Activated T-helper 17 cell treated with anti-CD3 and anti-CD28 coated beads, Interleukin-2, amount 50 U/mL, for 72 hours (primary cell): ENCODE data around the gene B4GALT5. TPM values are rescaled to one million over a fixed set of nuclear protein-coding genes. Genes with fewer than 3 reads are reported as not detected.
"Not testable (repeated sequence)": the region's sequence is repeated elsewhere in the genome, so short reads cannot be mapped to it uniquely, and the experiment has no call there.

ENCODE experiments used
- ATAC-seq: fragments of 150-1000 bp; cut with Tn5 transposase; replicated peaks from 2 replicates; pipeline ENCODE4 v1.10.0; 2021; ENCODE audit warnings: mild to moderate bottlenecking, moderate library complexity
- H3K27ac Mint-ChIP-seq: one replicate; pipeline ENCODE4 v1.8.0; 2022; ENCODE audit warnings: mixed read lengths
- H3K27me3 Mint-ChIP-seq: one replicate; pipeline ENCODE4 v1.8.0; 2022; ENCODE audit warnings: mixed read lengths
- H3K36me3 Mint-ChIP-seq: one replicate; pipeline ENCODE4 v1.8.0; 2022; ENCODE audit warnings: low read depth, mild to moderate bottlenecking, mixed read lengths
- H3K4me1 Mint-ChIP-seq: one replicate; pipeline ENCODE4 v1.8.0; 2022; ENCODE audit warnings: mixed read lengths
- H3K4me3 Mint-ChIP-seq: one replicate; pipeline ENCODE4 v1.8.0; 2022; ENCODE audit warnings: mild to moderate bottlenecking, mixed read lengths
- H3K9me3 Mint-ChIP-seq: one replicate; pipeline ENCODE4 v1.8.0; 2022; ENCODE audit warnings: mixed read lengths
- total RNA-seq, 2 donors: library from RNA; stranded (reverse); gene quantifications; one replicate each; pipeline ENCODE4 v1.2.3, GENCODE V29; 2022

B4GALT5 gene
- total RNA-seq, 2 donors from 2014 or later, result 19.5 to 25.8 TPM

DNA sequence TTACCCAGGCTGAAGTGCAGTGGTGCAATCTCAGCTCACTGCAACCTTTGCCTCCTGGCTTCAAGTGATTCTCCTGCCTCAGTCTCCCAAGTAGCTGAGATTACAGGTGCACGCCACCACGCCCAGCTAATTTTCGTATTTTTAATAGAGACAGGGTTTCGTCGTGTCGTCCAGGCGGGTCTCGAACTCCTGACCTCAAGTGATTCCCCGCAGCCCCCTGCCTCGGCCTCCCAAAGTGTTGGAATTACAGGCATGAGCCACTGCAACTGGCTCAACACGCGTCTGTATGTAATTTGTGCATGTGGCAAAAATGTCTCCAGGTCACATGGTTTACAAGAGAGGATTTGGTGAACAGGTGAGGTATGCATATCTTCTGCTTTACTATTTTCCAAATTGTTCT lies 7.6 kb upstream of the B4GALT5 start:
- H3K27ac Mint-ChIP-seq, H3K4me3 Mint-ChIP-seq, ATAC-seq, H3K9me3 Mint-ChIP-seq, H3K36me3 Mint-ChIP-seq, H3K27me3 Mint-ChIP-seq: not testable (repeated sequence)
- H3K4me1 Mint-ChIP-seq, result peaks cover 19% of the 10 kb centered on the region

GRCh38 chr20:49715466-49715865 lies 1.8 kb upstream of the B4GALT5 start:
- no peak overlapping the region for H3K4me3 Mint-ChIP-seq
- no peaks in the 10 kb centered on the region for H3K27me3 Mint-ChIP-seq
- peaks cover 34% of the 10 kb centered on the region for H3K4me1 Mint-ChIP-seq
- H3K36me3 Mint-ChIP-seq, result peaks cover 23% of the 10 kb centered on the region
- ATAC-seq, result no peak
- no peaks in the 10 kb centered on the region for H3K9me3 Mint-ChIP-seq
- no peak overlapping the region for H3K27ac Mint-ChIP-seq

- peaks cover 44% of the 10 kb centered on the region for H3K4me1 Mint-ChIP-seq
- H3K9me3 Mint-ChIP-seq, result no peaks in the 10 kb centered on the region
- peak; percentile 49 for ATAC-seq
- H3K27me3 Mint-ChIP-seq, result no peaks in the 10 kb centered on the region
- H3K27ac Mint-ChIP-seq, result peak overlapping the region; percentile 89
- peaks cover 38% of the 10 kb centered on the region for H3K36me3 Mint-ChIP-seq
- peak overlapping the region; percentile 69 for H3K4me3 Mint-ChIP-seq
Measured at GRCh38 chr20:49712996-49713752, 504 bp downstream of the B4GALT5 start.

- Mint-ChIP-seq H3K36me3 (peaks cover 38% of the 10 kb centered on the region), H3K4me1 (peaks cover 39% of the 10 kb centered on the region), H3K27me3 (no peaks in the 10 kb centered on the region), H3K27ac (peak overlapping the region; percentile 89), H3K9me3 (no peaks in the 10 kb centered on the region), H3K4me3 (peak overlapping the region; percentile 69)
- ATAC-seq, result no peak
Measured at GRCh38 chr20:49712646-49712995, 1.1 kb downstream of the B4GALT5 start.

DNA sequence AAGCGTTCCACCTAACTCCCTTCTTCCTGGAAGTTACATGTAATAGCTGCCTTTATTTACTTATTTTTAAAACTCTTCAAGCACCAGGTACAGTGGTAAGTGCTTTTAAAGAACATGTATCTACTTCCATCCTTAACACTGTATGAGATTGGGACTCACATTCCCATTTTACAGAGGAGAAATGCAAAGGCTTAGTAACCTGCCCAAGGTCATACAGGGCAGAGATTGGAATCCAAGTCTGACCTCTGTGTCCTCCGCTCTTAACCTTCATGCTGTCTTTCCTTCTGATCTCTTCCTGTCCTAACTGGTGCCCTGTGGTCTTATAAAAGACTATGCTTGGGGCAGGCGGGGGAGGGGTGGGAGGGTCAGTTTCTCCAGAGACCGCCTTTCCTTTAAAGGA lies 1.6 kb downstream of the B4GALT5 start:
- Mint-ChIP-seq H3K36me3 (peaks cover 38% of the 10 kb centered on the region), H3K27me3 (no peaks in the 10 kb centered on the region), H3K9me3 (no peaks in the 10 kb centered on the region), H3K4me1 (peaks cover 37% of the 10 kb centered on the region), H3K27ac (peak overlapping the region; percentile 89), H3K4me3 (peak overlapping the region; percentile 69)
- ATAC-seq, result no peak

- Mint-ChIP-seq H3K27ac (peak overlapping the region; percentile 89), H3K9me3 (no peaks in the 10 kb centered on the region), H3K27me3 (no peaks in the 10 kb centered on the region), H3K4me1 (peaks cover 42% of the 10 kb centered on the region), H3K36me3 (peaks cover 38% of the 10 kb centered on the region), H3K4me3 (peak overlapping the region; percentile 69)
- no peak for ATAC-seq
Measured at GRCh38 chr20:49711667-49711987, 2.1 kb downstream of the B4GALT5 start.

- Mint-ChIP-seq H3K36me3 (peaks cover 38% of the 10 kb centered on the region), H3K9me3 (no peaks in the 10 kb centered on the region), H3K27ac (no peak overlapping the region), H3K4me1 (peaks cover 47% of the 10 kb centered on the region), H3K27me3 (no peaks in the 10 kb centered on the region), H3K4me3 (peak overlapping the region; percentile 69)
- no peak for ATAC-seq
Measured at GRCh38 chr20:49710971-49711666, 2.6 kb downstream of the B4GALT5 start.

GRCh38 chr20:49707118-49707517 lies 6.6 kb downstream of the B4GALT5 start:
- Mint-ChIP-seq H3K27me3 (no peaks in the 10 kb centered on the region), H3K4me1 (peaks cover 45% of the 10 kb centered on the region), H3K9me3 (no peaks in the 10 kb centered on the region), H3K4me3 (peak overlapping the region; percentile 35), H3K36me3 (peaks cover 43% of the 10 kb centered on the region), H3K27ac (no peak overlapping the region)
- no peak for ATAC-seq

DNA sequence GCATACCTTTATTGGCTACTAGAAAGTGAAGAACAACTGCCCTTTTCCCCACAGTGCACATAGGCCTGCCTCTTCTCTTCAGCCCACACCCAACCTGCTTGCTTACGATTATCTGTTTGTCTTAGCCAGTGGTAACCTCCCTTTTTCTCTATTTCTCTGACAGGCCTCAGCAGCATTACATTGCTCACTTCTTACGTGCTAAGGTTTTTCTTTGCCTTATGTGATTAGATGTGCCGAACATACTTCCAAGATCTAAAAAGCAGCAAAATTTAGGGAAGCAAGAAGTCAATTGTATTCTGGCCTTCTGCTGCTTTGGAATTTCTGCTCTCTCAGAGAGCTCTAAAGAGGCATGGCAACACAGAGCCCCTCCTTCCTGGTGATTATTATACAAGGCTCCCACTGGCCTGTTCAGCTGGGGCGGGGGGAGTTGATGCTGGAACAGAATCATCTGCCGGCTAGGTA lies 7.0 kb downstream of the B4GALT5 start:
- Mint-ChIP-seq H3K27ac (peak overlapping the region; percentile 3), H3K36me3 (peaks cover 43% of the 10 kb centered on the region), H3K27me3 (no peaks in the 10 kb centered on the region), H3K4me3 (peak overlapping the region; percentile 35), H3K4me1 (peaks cover 45% of the 10 kb centered on the region), H3K9me3 (no peaks in the 10 kb centered on the region)
- ATAC-seq, result no peak

- Mint-ChIP-seq H3K4me1 (peaks cover 47% of the 10 kb centered on the region), H3K36me3 (peaks cover 37% of the 10 kb centered on the region), H3K27ac (peak overlapping the region; percentile 34), H3K4me3 (peak overlapping the region; percentile 60)
- ATAC-seq, H3K27me3 Mint-ChIP-seq, H3K9me3 Mint-ChIP-seq: not testable (repeated sequence)
Measured at GRCh38 chr20:49705893-49706292, 7.8 kb downstream of the B4GALT5 start.

DNA sequence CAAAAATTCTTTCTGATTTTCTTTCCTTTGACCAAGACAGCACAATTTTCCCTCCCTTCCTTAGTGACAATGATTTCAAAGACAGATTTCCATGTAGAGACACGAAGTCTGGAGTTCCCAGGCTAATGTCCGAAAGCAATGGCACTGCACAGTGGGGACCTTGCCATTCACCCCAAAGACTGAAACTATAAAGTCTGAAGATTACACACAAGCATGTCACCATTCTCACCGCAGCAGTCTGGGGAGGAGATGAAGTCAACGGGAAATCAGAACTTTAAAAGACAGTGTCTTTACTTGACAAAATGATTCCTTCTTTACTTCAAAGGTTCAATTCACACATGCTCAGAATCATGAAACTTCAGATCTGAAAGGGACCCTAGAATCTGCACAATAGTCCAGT lies 8.3 kb downstream of the B4GALT5 start:
- peaks cover 48% of the 10 kb centered on the region for H3K4me1 Mint-ChIP-seq
- H3K27me3 Mint-ChIP-seq, result no peaks in the 10 kb centered on the region
- peak overlapping the region; percentile 34 for H3K27ac Mint-ChIP-seq
- H3K36me3 Mint-ChIP-seq, result peaks cover 32% of the 10 kb centered on the region
- peak overlapping the region; percentile 60 for H3K4me3 Mint-ChIP-seq
- peak; percentile 75 for ATAC-seq
- no peaks in the 10 kb centered on the region for H3K9me3 Mint-ChIP-seq

GRCh38 chr20:49704932-49705336 lies 8.7 kb downstream of the B4GALT5 start:
- Mint-ChIP-seq H3K36me3 (peaks cover 29% of the 10 kb centered on the region), H3K27ac (peak overlapping the region; percentile 34), H3K4me3 (peak overlapping the region; percentile 60), H3K9me3 (no peaks in the 10 kb centered on the region), H3K27me3 (no peaks in the 10 kb centered on the region), H3K4me1 (peaks cover 48% of the 10 kb centered on the region)
- ATAC-seq, result no peak

GRCh38 chr20:49701916-49702315 lies 11.8 kb downstream of the B4GALT5 start:
- H3K27me3 Mint-ChIP-seq, result no peaks in the 10 kb centered on the region
- H3K9me3 Mint-ChIP-seq, result no peaks in the 10 kb centered on the region
- peaks cover 42% of the 10 kb centered on the region for H3K36me3 Mint-ChIP-seq
- H3K27ac Mint-ChIP-seq, result peak overlapping the region; percentile 87
- ATAC-seq, result no peak
- H3K4me1 Mint-ChIP-seq, result peaks cover 58% of the 10 kb centered on the region
- peak overlapping the region; percentile 86 for H3K4me3 Mint-ChIP-seq

DNA sequence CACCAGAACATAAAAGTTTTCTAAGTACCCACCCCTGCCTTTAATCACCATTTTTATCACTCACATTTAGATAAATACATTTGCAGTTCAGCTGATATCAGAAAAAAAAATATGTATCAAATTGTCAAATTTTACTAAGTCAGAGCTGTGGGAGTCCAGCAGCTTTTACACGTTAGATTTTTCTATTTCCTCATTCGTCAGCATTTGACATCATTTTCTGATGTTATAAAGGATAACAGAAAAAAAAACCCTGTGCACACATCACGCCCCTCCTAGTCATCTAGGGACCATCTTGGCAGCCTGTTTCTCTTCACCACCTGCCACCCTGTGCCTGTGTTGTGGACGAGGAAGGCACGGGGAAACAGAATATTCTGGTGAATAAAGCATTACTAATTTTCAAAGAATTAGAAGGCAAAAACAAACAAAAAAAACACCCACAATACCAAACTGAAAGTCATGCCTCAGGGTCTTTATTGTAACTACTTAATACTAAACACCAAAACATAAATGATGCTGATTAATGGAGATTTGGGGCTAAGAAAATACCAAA lies 12.4 kb downstream of the B4GALT5 start:
- no peaks in the 10 kb centered on the region for H3K9me3 Mint-ChIP-seq
- H3K4me1 Mint-ChIP-seq, result peaks cover 56% of the 10 kb centered on the region

More for the DNA sequence above, 12.4 kb downstream of the B4GALT5 start:
- peaks cover 42% of the 10 kb centered on the region for H3K36me3 Mint-ChIP-seq
- H3K4me3 Mint-ChIP-seq, result peak overlapping the region; percentile 86
- ATAC-seq, result peak; percentile 71
- H3K27ac Mint-ChIP-seq, result peak overlapping the region; percentile 87
- no peaks in the 10 kb centered on the region for H3K27me3 Mint-ChIP-seq
